Parathyroid adenoma (tissue), 2 donors: Measurements from ENCODE around the gene KRT79.

Experiments used
- H2AFZ ChIP-seq: fragments of 300-600 bp; sonication (generic); one replicate; pipeline ENCODE4 v1.7.0; 2017; ENCODE audit warnings: antibody characterized with exemption, mild to moderate bottlenecking
- H3K27ac ChIP-seq: fragments of 300-600 bp; sonication (generic); one replicate; pipeline ENCODE4 v1.7.0; 2017
- H3K27me3 ChIP-seq: fragments of 300-600 bp; sonication (generic); one replicate; pipeline ENCODE4 v1.7.0; 2017; ENCODE audit warnings: low read length; ENCODE audit not compliant: control insufficient read depth, insufficient read depth
- H3K36me3 ChIP-seq: fragments of 300-600 bp; sonication (generic); one replicate; pipeline ENCODE4 v1.7.0; 2017; ENCODE audit warnings: low read length; ENCODE audit not compliant: control insufficient read depth, insufficient read depth
- H3K4me1 ChIP-seq: fragments of 300-600 bp; sonication (generic); one replicate; pipeline ENCODE4 v1.7.0; 2017; ENCODE audit warnings: control low read depth
- H3K4me2 ChIP-seq: fragments of 300-600 bp; sonication (generic); one replicate; pipeline ENCODE4 v1.7.0; 2017; ENCODE audit warnings: low read length
- H3K4me3 ChIP-seq: fragments of 300-600 bp; sonication (generic); one replicate; pipeline ENCODE4 v1.7.0; 2017; ENCODE audit warnings: low read depth, low read length
- H3K79me2 ChIP-seq: fragments of 300-600 bp; sonication (generic); one replicate; pipeline ENCODE4 v1.7.0; 2017; ENCODE audit warnings: control low read depth
- H3K9ac ChIP-seq: fragments of 300-600 bp; sonication (generic); one replicate; pipeline ENCODE4 v1.7.0; 2017; ENCODE audit warnings: mild to moderate bottlenecking
- H3K9me3 ChIP-seq: fragments of 300-600 bp; sonication (generic); one replicate; pipeline ENCODE4 v1.7.0; 2017; ENCODE audit warnings: low read length; ENCODE audit not compliant: control insufficient read depth
- CTCF ChIP-seq: fragments of 300-600 bp; sonication (generic); IDR thresholded peaks from one replicate; pipeline ENCODE4 v1.7.0; 2017; ENCODE audit warnings: antibody characterized with exemption, mild to moderate bottlenecking
- donor health status: primary hyperparathyroidism.

The KRT79 gene

GRCh38 chr12:52867642-52868041 is 33.5 kb upstream of the KRT79 start:
- H3K36me3 ChIP-seq: no peaks in the 10 kb centered on the region
- H3K9me3 ChIP-seq: no peaks in the 10 kb centered on the region
- H3K27ac ChIP-seq: no peak overlapping the region
- no peak overlapping the region for H3K4me2 ChIP-seq
- no peak overlapping the region for H2AFZ ChIP-seq
- H3K4me1 ChIP-seq: no peaks in the 10 kb centered on the region
- no peak overlapping the region for H3K9ac ChIP-seq
- TF ChIP-seq CTCF: no peak
- no peaks in the 10 kb centered on the region for H3K27me3 ChIP-seq
- no peak overlapping the region for H3K4me3 ChIP-seq
- H3K79me2 ChIP-seq: no peaks in the 10 kb centered on the region

GRCh38 chr12:52867152-52867551 is 33.0 kb upstream of the KRT79 start:
- H2AFZ ChIP-seq: no peak overlapping the region
- H3K4me3 ChIP-seq: no peak overlapping the region
- no peak overlapping the region for H3K27ac ChIP-seq
- H3K9me3 ChIP-seq: no peaks in the 10 kb centered on the region
- no peak overlapping the region for H3K4me2 ChIP-seq
- no peak overlapping the region for H3K9ac ChIP-seq
- no peaks in the 10 kb centered on the region for H3K79me2 ChIP-seq
- H3K4me1 ChIP-seq: no peaks in the 10 kb centered on the region
- no peaks in the 10 kb centered on the region for H3K36me3 ChIP-seq
- H3K27me3 ChIP-seq: no peaks in the 10 kb centered on the region
- no peak for TF ChIP-seq CTCF

- H3K79me2 ChIP-seq: no peaks in the 10 kb centered on the region
- peak; percentile 78 for TF ChIP-seq CTCF
- no peaks in the 10 kb centered on the region for H3K4me1 ChIP-seq
- no peak overlapping the region for H3K27ac ChIP-seq
- H3K4me2 ChIP-seq: no peak overlapping the region
- H3K9ac ChIP-seq: no peak overlapping the region
- no peaks in the 10 kb centered on the region for H3K9me3 ChIP-seq
- peak overlapping the region; percentile 47 for H2AFZ ChIP-seq
- no peaks in the 10 kb centered on the region for H3K27me3 ChIP-seq
- no peak overlapping the region for H3K4me3 ChIP-seq
- no peaks in the 10 kb centered on the region for H3K36me3 ChIP-seq
Observed at GRCh38 chr12:52865090-52865944, 31.2 kb upstream of the KRT79 start.

GRCh38 chr12:52862023-52862422 is 27.9 kb upstream of the KRT79 start:
- Histone ChIP-seq H3K4me2 (no peak overlapping the region), H3K27me3 (no peaks in the 10 kb centered on the region), H3K9ac (no peak overlapping the region), H3K79me2 (no peaks in the 10 kb centered on the region), H3K4me3 (no peak overlapping the region), H3K4me1 (no peaks in the 10 kb centered on the region), H3K36me3 (no peaks in the 10 kb centered on the region), H3K27ac (no peak overlapping the region), H3K9me3 (no peaks in the 10 kb centered on the region), H2AFZ (no peak overlapping the region)
- no peak for TF ChIP-seq CTCF

- Histone ChIP-seq H3K27me3 (no peaks in the 10 kb centered on the region), H3K4me3 (no peak overlapping the region), H3K4me2 (no peak overlapping the region), H3K9ac (no peak overlapping the region), H3K4me1 (no peaks in the 10 kb centered on the region), H3K27ac (no peak overlapping the region), H3K9me3 (no peaks in the 10 kb centered on the region), H3K79me2 (no peaks in the 10 kb centered on the region), H2AFZ (no peak overlapping the region), H3K36me3 (no peaks in the 10 kb centered on the region)
- TF ChIP-seq CTCF: no peak
Observed at GRCh38 chr12:52861511-52861910, 27.4 kb upstream of the KRT79 start.
